Mesenchymal stem cell (in vitro differentiated cells and primary cell): ENCODE results near the gene LDAH.
A peak's percentile ranks its signal among the peaks of the same experiment; 100 is the strongest.

Experiments used
- DNase-seq: peaks from one replicate; pipeline ENCODE4 v3.0.0-alpha.2; 2013
- H2AFZ ChIP-seq: one replicate; pipeline ENCODE4 v1.6.1; 2013; ENCODE audit warnings: low read depth, mild to moderate bottlenecking, control low read depth, inconsistent platforms, low read length, moderate library complexity
- H2AK5ac ChIP-seq: 2 replicates; pipeline ENCODE4 v1.6.1; 2013; ENCODE audit warnings: low read length, moderate library complexity, mild to moderate bottlenecking, inconsistent platforms; ENCODE audit not compliant: severe bottlenecking
- H2BK120ac ChIP-seq: one replicate; pipeline ENCODE4 v1.6.1; 2013; ENCODE audit warnings: low read depth, mild to moderate bottlenecking, inconsistent platforms, low read length, moderate library complexity
- H2BK12ac ChIP-seq, 2 experiments: one replicate each; pipeline ENCODE4 v1.6.1; 2013; ENCODE audit warnings: inconsistent platforms in 2 of 2, low read length in 2 of 2, mild to moderate bottlenecking in 2 of 2, moderate library complexity in 2 of 2, control low read depth in 1 of 2
- H2BK15ac ChIP-seq: one replicate; pipeline ENCODE4 v1.6.1; 2013; ENCODE audit warnings: mild to moderate bottlenecking, low read depth, inconsistent platforms; ENCODE audit not compliant: poor library complexity, severe bottlenecking
- H2BK5ac ChIP-seq: 2 replicates; pipeline ENCODE4 v1.6.1; 2013; ENCODE audit warnings: low read depth, mild to moderate bottlenecking, low read length, control low read depth, inconsistent platforms; ENCODE audit not compliant: poor library complexity, severe bottlenecking
- H3K14ac ChIP-seq, 2 experiments: one replicate each; pipeline ENCODE4 v1.6.1; 2013; ENCODE audit warnings: inconsistent platforms in 2 of 2, low read length in 2 of 2, control low read depth in 1 of 2, mild to moderate bottlenecking in 1 of 2, moderate library complexity in 1 of 2
- H3K18ac ChIP-seq, 2 experiments: one replicate each; pipeline ENCODE4 v1.6.1; 2013; ENCODE audit warnings: inconsistent platforms in 2 of 2, low read length in 2 of 2, control low read depth in 1 of 2, low read depth in 1 of 2, mild to moderate bottlenecking in 1 of 2
- H3K23ac ChIP-seq, 2 experiments: one replicate each; pipeline ENCODE4 v1.6.1; 2013; ENCODE audit warnings: inconsistent platforms in 2 of 2, low read length in 2 of 2, mild to moderate bottlenecking in 2 of 2, moderate library complexity in 2 of 2, control low read depth in 1 of 2
- H3K27ac ChIP-seq: 2 replicates; pipeline ENCODE4 v1.5.1; 2013; ENCODE audit warnings: mild to moderate bottlenecking, moderate library complexity, low read length, control low read depth, inconsistent platforms; ENCODE audit not compliant: poor library complexity, severe bottlenecking
- H3K27me3 ChIP-seq, 2 experiments: 2 replicates each; pipeline versions ENCODE4 v1.6.1 to v1.7.0; 2013; ENCODE audit warnings: low read length in 2 of 2, mild to moderate bottlenecking in 2 of 2, moderate library complexity in 2 of 2, control low read depth in 1 of 2, inconsistent platforms in 1 of 2; ENCODE audit not compliant: control insufficient read depth in 1 of 2, insufficient read depth in 1 of 2
- H3K36me3 ChIP-seq, 2 experiments: 2 replicates each; pipeline versions ENCODE4 v1.6.1 to v1.7.0; 2013; ENCODE audit warnings: low read length in 2 of 2, control low read depth in 1 of 2, inconsistent platforms in 1 of 2, low read depth in 1 of 2, mild to moderate bottlenecking in 1 of 2; ENCODE audit not compliant: insufficient read depth in 2 of 2, control insufficient read depth in 1 of 2
- H3K4ac ChIP-seq, 2 experiments: one replicate each; pipeline ENCODE4 v1.6.1; 2013; ENCODE audit warnings: inconsistent platforms in 2 of 2, low read length in 2 of 2, mild to moderate bottlenecking in 2 of 2, moderate library complexity in 2 of 2, control low read depth in 1 of 2, low read depth in 1 of 2
- H3K4me1 ChIP-seq: 2 replicates; pipeline ENCODE4 v1.6.1; 2013; ENCODE audit warnings: low read depth, low read length, control low read depth; ENCODE audit not compliant: control insufficient read depth, insufficient read depth
- H3K4me2 ChIP-seq: 2 replicates; pipeline ENCODE4 v1.6.1; 2013; ENCODE audit warnings: low read length, mild to moderate bottlenecking, inconsistent platforms; ENCODE audit not compliant: poor library complexity, severe bottlenecking
- H3K4me3 ChIP-seq, 2 experiments: 2 replicates each; pipeline versions ENCODE4 v1.5.1 to v1.7.0; 2013; ENCODE audit warnings: low read length in 2 of 2, mild to moderate bottlenecking in 2 of 2, control low read depth in 1 of 2, low read depth in 1 of 2; ENCODE audit not compliant: insufficient read depth in 1 of 2
- H3K79me1 ChIP-seq: replicated peaks from 2 replicates; pipeline ENCODE4 v1.6.1; 2013; ENCODE audit warnings: mild to moderate bottlenecking, control low read depth, low read length, inconsistent platforms; ENCODE audit not compliant: poor library complexity, severe bottlenecking
- H3K9ac ChIP-seq: 2 replicates; pipeline ENCODE4 v1.7.0; 2013; ENCODE audit warnings: mild to moderate bottlenecking, low read length, moderate library complexity
- H3K9me3 ChIP-seq: 2 replicates; pipeline ENCODE4 v1.7.0; 2013; ENCODE audit warnings: mild to moderate bottlenecking, low read length; ENCODE audit not compliant: control insufficient read depth
- H4K8ac ChIP-seq: one replicate; pipeline ENCODE4 v1.6.1; 2013; ENCODE audit warnings: inconsistent platforms, mild to moderate bottlenecking, low read length, moderate library complexity
- H4K91ac ChIP-seq: one replicate; pipeline ENCODE4 v1.6.1; 2013; ENCODE audit warnings: mild to moderate bottlenecking, low read length, inconsistent platforms
- WGBS: methylation state at CpG from one replicate; pipeline ENCODE4 v1.1.7; 2013; ENCODE audit warnings: mixed read lengths; 5-methylcytosine and 5-hydroxymethylcytosine counted together

The LDAH gene

GRCh38 chr2:20661421-20662307 is 161.2 kb downstream of the LDAH start:
- peak overlapping the region; percentile 10 for H2AK5ac ChIP-seq
- H3K4me1 ChIP-seq: peaks cover 27% of the 10 kb centered on the region
- no peaks in the 10 kb centered on the region for H3K36me3 ChIP-seq
- H2AFZ ChIP-seq: no peak overlapping the region
- H3K79me1 ChIP-seq: no peaks in the 10 kb centered on the region
- no peak overlapping the region for H4K91ac ChIP-seq
- H2BK15ac ChIP-seq: no peak overlapping the region
- H3K27ac ChIP-seq: no peak overlapping the region
- H3K9ac ChIP-seq: peak overlapping the region; percentile 80
- no peak overlapping the region for H2BK120ac ChIP-seq
- no peak overlapping the region for H3K23ac ChIP-seq
- no peak overlapping the region for H2BK5ac ChIP-seq
- no peak overlapping the region for H3K4me3 ChIP-seq
- H3K18ac ChIP-seq: no peak overlapping the region
- H3K4ac ChIP-seq: no peak overlapping the region
- WGBS: 41% methylated on average over 11 of the region's 11 CpGs
- H3K14ac ChIP-seq: no peak overlapping the region
- H4K8ac ChIP-seq: no peak overlapping the region
- H3K27me3 ChIP-seq: peaks cover 51 to 76% of the 10 kb centered on the region in 2 experiments
- H3K9me3 ChIP-seq: no peaks in the 10 kb centered on the region
- peak; percentile 78 for DNase-seq
- no peak overlapping the region for H2BK12ac ChIP-seq
- H3K4me2 ChIP-seq: no peak overlapping the region

- Histone ChIP-seq H3K9ac (peak overlapping the region; percentile 80), H3K79me1 (no peaks in the 10 kb centered on the region), H3K36me3 (no peaks in the 10 kb centered on the region), H2AFZ (no peak overlapping the region), H3K4ac (no peak overlapping the region), H3K23ac (no peak overlapping the region), H2BK15ac (no peak overlapping the region), H3K27ac (no peak overlapping the region), H3K4me3 (no peak overlapping the region), H3K4me1 (peaks cover 25% of the 10 kb centered on the region), H4K91ac (no peak overlapping the region), H2AK5ac (no peak overlapping the region), H2BK120ac (no peak overlapping the region), H3K27me3 (peaks cover 49 to 77% of the 10 kb centered on the region in 2 experiments), H3K14ac (no peak overlapping the region), H2BK12ac (no peak overlapping the region), H2BK5ac (no peak overlapping the region), H4K8ac (no peak overlapping the region), H3K18ac (no peak overlapping the region), H3K4me2 (no peak overlapping the region), H3K9me3 (no peaks in the 10 kb centered on the region)
- WGBS: 68% methylated on average over 7 of the region's 8 CpGs
- DNase-seq: no peak
Observed at GRCh38 chr2:20660506-20661420, 162.1 kb downstream of the LDAH start.

GRCh38 chr2:20657522-20658235 is 165.2 kb downstream of the LDAH start:
- no peak overlapping the region for H4K91ac ChIP-seq
- no peak overlapping the region for H3K4me2 ChIP-seq
- no peak overlapping the region for H3K4me3 ChIP-seq
- peaks cover 4% of the 10 kb centered on the region for H3K4me1 ChIP-seq
- H2BK5ac ChIP-seq: no peak overlapping the region
- H2BK120ac ChIP-seq: no peak overlapping the region
- DNase-seq: no peak
- no peaks in the 10 kb centered on the region for H3K79me1 ChIP-seq
- H2BK12ac ChIP-seq: no peak overlapping the region
- H3K4ac ChIP-seq: no peak overlapping the region
- no peak overlapping the region for H3K18ac ChIP-seq
- H2BK15ac ChIP-seq: no peak overlapping the region
- H3K9ac ChIP-seq: no peak overlapping the region
- H3K27ac ChIP-seq: no peak overlapping the region
- H2AK5ac ChIP-seq: no peak overlapping the region
- H3K9me3 ChIP-seq: no peaks in the 10 kb centered on the region
- no peaks in the 10 kb centered on the region for H3K36me3 ChIP-seq
- no peak overlapping the region for H3K14ac ChIP-seq
- 78% methylated on average over 1 of the region's 4 CpGs for WGBS
- peaks cover 25 to 63% of the 10 kb centered on the region in 2 experiments for H3K27me3 ChIP-seq
- no peak overlapping the region for H4K8ac ChIP-seq
- H2AFZ ChIP-seq: no peak overlapping the region
- H3K23ac ChIP-seq: no peak overlapping the region
